Upper lobe of right lung (tissue), 1 donor: ENCODE measurements around the gene ERAP2. TPM values are rescaled to one million over a fixed set of nuclear protein-coding genes. Genes with fewer than 3 reads are reported as not detected.

ENCODE experiments used
- ATAC-seq: fragments of 200-7000 bp; cut with Tn5 transposase; one replicate; pipeline ENCODE4 v1.9.1; 2020; ENCODE audit warnings: mild to moderate bottlenecking, moderate library complexity
- DNase-seq: peaks from one replicate; pipeline ENCODE4 v3.0.0-alpha.2; 2020
- H3K27ac ChIP-seq: fragments of 200-600 bp; one replicate; pipeline ENCODE4 v1.8.0; 2022
- H3K27me3 ChIP-seq: fragments of 200-600 bp; one replicate; pipeline ENCODE4 v1.8.0; 2022; ENCODE audit warnings: mild to moderate bottlenecking
- H3K36me3 ChIP-seq: fragments of 200-600 bp; one replicate; pipeline ENCODE4 v1.8.0; 2022
- H3K4me1 ChIP-seq: fragments of 200-600 bp; one replicate; pipeline ENCODE4 v1.8.0; 2022
- H3K4me3 ChIP-seq: fragments of 200-600 bp; one replicate; pipeline ENCODE4 v1.8.0; 2022; ENCODE audit warnings: mild to moderate bottlenecking
- H3K9me3 ChIP-seq: fragments of 200-600 bp; one replicate; pipeline ENCODE4 v1.8.0; 2022
- CTCF ChIP-seq: fragments of 200-600 bp; IDR thresholded peaks from one replicate; pipeline ENCODE4 v1.8.0; 2022; ENCODE audit warnings: antibody characterized with exemption
- intact Hi-C: fragments of 100-400 bp; cut with DNase I; formaldehyde crosslinking; loops from one replicate; pipeline ENCODE4 v1.11.0; 2022
- total RNA-seq: library from RNA; stranded (reverse); fragmentation: NEBNext Ultra II Directional; extraction: Animal tissue kit (Norgen Biotek cat#: 25700); gene quantifications from one replicate; pipeline ENCODE4 v1.2.1, GENCODE V29; 2021
- donor health status: DM: no; HTN: yes; CAD: no; lungs with severe emphysema.

ERAP2 gene
- total RNA-seq, 1 donor from 2014 or later = 26.9 TPM

DNA sequence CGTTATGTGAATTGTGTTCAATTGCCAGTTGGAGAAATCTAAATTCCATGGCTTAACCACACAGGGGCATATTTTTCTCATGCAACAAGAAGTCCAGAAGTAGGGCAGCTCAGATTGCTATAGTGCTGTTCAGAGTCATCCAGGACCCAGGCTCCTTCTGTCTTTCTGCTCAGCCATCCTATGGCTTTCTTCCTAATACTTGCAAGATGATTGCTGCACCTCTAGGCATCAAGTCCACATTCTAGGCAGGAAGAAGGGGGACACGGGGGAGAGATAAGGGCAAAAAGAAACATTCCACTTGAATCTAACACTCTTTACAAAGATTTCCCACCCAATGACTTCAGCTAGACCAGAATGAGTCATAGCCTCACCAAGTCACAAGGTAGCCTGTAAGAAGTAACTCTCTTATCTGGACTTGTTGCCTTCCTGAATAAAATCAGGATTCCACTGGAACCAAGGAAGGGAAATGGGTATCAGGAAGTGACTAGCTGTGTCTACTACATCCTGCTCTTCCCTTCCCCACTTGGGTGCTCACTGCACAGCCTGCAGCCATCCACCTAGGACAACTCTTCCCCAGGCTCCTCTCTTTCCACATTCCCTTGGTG, 5.3 kb downstream of the ERAP2 start:
- DNase-seq = no peak
- Histone ChIP-seq H3K27me3 (no peaks in the 10 kb centered on the region), H3K27ac (no peak overlapping the region), H3K4me1 (peaks cover 51% of the 10 kb centered on the region), H3K4me3 (no peak overlapping the region), H3K9me3 (no peaks in the 10 kb centered on the region), H3K36me3 (peaks cover 12% of the 10 kb centered on the region)
- peak; percentile 51 for ATAC-seq
- intact Hi-C loops = no loop called here
- TF ChIP-seq CTCF = no peak

- ATAC-seq (no peak), DNase-seq (no peak)
- no peak for TF ChIP-seq CTCF
- no peak overlapping the region for H3K27ac ChIP-seq
- no peak overlapping the region for H3K4me3 ChIP-seq
- H3K9me3 ChIP-seq = no peaks in the 10 kb centered on the region
- peaks cover 23% of the 10 kb centered on the region for H3K36me3 ChIP-seq
- no peaks in the 10 kb centered on the region for H3K27me3 ChIP-seq
- H3K4me1 ChIP-seq = peaks cover 41% of the 10 kb centered on the region
- intact Hi-C loops = no loop called here
Measured at GRCh38 chr5:96883871-96884270, 7.6 kb downstream of the ERAP2 start.

- no peak for TF ChIP-seq CTCF
Measured at GRCh38 chr5:96884995-96885394, 8.7 kb downstream of the ERAP2 start.

GRCh38 chr5:96885518-96886338, 9.4 kb downstream of the ERAP2 start:
- peak; percentile 45 for ATAC-seq

More at GRCh38 chr5:96884995-96885394, 8.7 kb downstream of the ERAP2 start:
- Histone ChIP-seq H3K9me3 (no peaks in the 10 kb centered on the region), H3K27me3 (no peaks in the 10 kb centered on the region), H3K27ac (no peak overlapping the region), H3K4me3 (no peak overlapping the region), H3K4me1 (peaks cover 33% of the 10 kb centered on the region), H3K36me3 (peaks cover 32% of the 10 kb centered on the region)
- ATAC-seq (no peak), DNase-seq (no peak)
- intact Hi-C loops = no loop called here

GRCh38 chr5:96893342-96893741, 17.0 kb downstream of the ERAP2 start:
- DNase-seq (no peak), ATAC-seq (peak; percentile 62)
- TF ChIP-seq CTCF = no peak
- H3K27me3 ChIP-seq = no peaks in the 10 kb centered on the region
- no peaks in the 10 kb centered on the region for H3K9me3 ChIP-seq
- no peaks in the 10 kb centered on the region for H3K4me1 ChIP-seq
- H3K36me3 ChIP-seq = peaks cover 90% of the 10 kb centered on the region
- no peak overlapping the region for H3K27ac ChIP-seq
- intact Hi-C loops = no loop called here
- H3K4me3 ChIP-seq = no peak overlapping the region

More at GRCh38 chr5:96885518-96886338, 9.4 kb downstream of the ERAP2 start:
- Histone ChIP-seq H3K4me3 (no peak overlapping the region), H3K4me1 (peaks cover 26% of the 10 kb centered on the region), H3K9me3 (no peaks in the 10 kb centered on the region), H3K27me3 (no peaks in the 10 kb centered on the region), H3K27ac (no peak overlapping the region), H3K36me3 (peaks cover 39% of the 10 kb centered on the region)
- no peak for TF ChIP-seq CTCF
- DNase-seq = no peak
- intact Hi-C loops = no loop called here
